ENCODE measurements around the gene DDX6. TPM values are rescaled to one million over a fixed set of nuclear protein-coding genes. Genes with fewer than 3 reads are reported as not detected.

DDX6 gene
- total RNA-seq, 1 experiment from 2014 or later = 151 TPM

GRCh38 chr11:118837868-118838267 is 46.9 kb upstream of the DDX6 start:
- no peaks in the 10 kb centered on the region for H3K9me3 Mint-ChIP-seq
- no peaks in the 10 kb centered on the region for H3K27me3 Mint-ChIP-seq (ENCODE audit: low read depth)
- no peak overlapping the region for H3K4me3 Mint-ChIP-seq
- TF ChIP-seq HMGXB4 (CRISPR knock-in tag; IDR thresholded peaks at IDR 0.05) (no peak), E2F4 (CRISPR knock-in tag; IDR thresholded peaks at IDR 0.05; ENCODE audit: borderline replicate concordance, low read depth) (no peak), ZNF138 (CRISPR knock-in tag; conservative IDR thresholded peaks at IDR 0.05) (no peak), GRHL2 (CRISPR knock-in tag; IDR thresholded peaks at IDR 0.05; ENCODE audit: insufficient replicate concordance, severe bottlenecking) (no peak), SMAD3 (CRISPR knock-in tag; IDR thresholded peaks at IDR 0.05; ENCODE audit: borderline replicate concordance) (no peak), MXD4 (CRISPR knock-in tag; IDR thresholded peaks at IDR 0.05; ENCODE audit: borderline replicate concordance) (no peak), JUN (CRISPR knock-in tag; IDR thresholded peaks at IDR 0.05) (no peak)
- peaks cover 2% of the 10 kb centered on the region; the same call in 1 of the 2 replicates for H3K4me1 Mint-ChIP-seq
- POLR2A ChIA-PET = no interaction called here
- H3K27ac Mint-ChIP-seq = no peak overlapping the region
- no peak for ATAC-seq
- DNase-seq (ENCODE audit: low spot score) = no peak
- no peaks in the 10 kb centered on the region for H3K36me3 Mint-ChIP-seq
- CTCF ChIA-PET = no interaction called here

- no peak for DNase-seq (ENCODE audit: low spot score)
- TF ChIP-seq ZNF396 (CRISPR knock-in tag; IDR thresholded peaks at IDR 0.05; ENCODE audit: borderline replicate concordance) (no peak), ETV6 (CRISPR knock-in tag; IDR thresholded peaks at IDR 0.05) (no peak), E2F4 (CRISPR knock-in tag; IDR thresholded peaks at IDR 0.05; ENCODE audit: borderline replicate concordance, low read depth) (no peak), RORB (CRISPR knock-in tag; IDR thresholded peaks at IDR 0.05) (no peak), EMX1 (CRISPR knock-in tag; IDR thresholded peaks at IDR 0.05) (no peak), AFF4 (CRISPR knock-in tag; IDR thresholded peaks at IDR 0.05; ENCODE audit: borderline replicate concordance) (no peak)
- H3K4me3 Mint-ChIP-seq = no peak overlapping the region
- peaks cover 2% of the 10 kb centered on the region; the same call in 1 of the 2 replicates for H3K4me1 Mint-ChIP-seq
- H3K27me3 Mint-ChIP-seq (ENCODE audit: low read depth) = no peaks in the 10 kb centered on the region
- ATAC-seq = no peak
- H3K9me3 Mint-ChIP-seq = no peaks in the 10 kb centered on the region
- no peaks in the 10 kb centered on the region for H3K36me3 Mint-ChIP-seq
- no peak overlapping the region for H3K27ac Mint-ChIP-seq
- CTCF ChIA-PET = interaction anchor here (1.2 kb wide), 1 partner anchor 44 kb away, joined by 3 read pairs; the partner anchor contains the start of gene DDX6
- POLR2A ChIA-PET = interaction anchor here (1.6 kb wide), 1 partner anchor 42 kb away, joined by 4 read pairs; no protein-coding TSS in a partner anchor
These were observed 43.6 kb upstream of the DDX6 start for GRCh38 chr11:118834427-118835028.

GRCh38 chr11:118827118-118827517 is 36.2 kb upstream of the DDX6 start:
- Mint-ChIP-seq H3K4me3 (no peak overlapping the region), H3K9me3 (no peaks in the 10 kb centered on the region), H3K27ac (no peak overlapping the region), H3K36me3 (no peaks in the 10 kb centered on the region), H3K27me3 (ENCODE audit: low read depth) (no peaks in the 10 kb centered on the region), H3K4me1 (no peaks in the 10 kb centered on the region)
- ChIA-PET CTCF (interaction anchor here (0.6 to 1.4 kb wide), 2 partner anchors 138 to 204 kb away, joined by 3 to 4 read pairs; no protein-coding TSS in a partner anchor), POLR2A (no interaction called here)
- no peak for ATAC-seq
- no peak for DNase-seq (ENCODE audit: low spot score)
- no peak for TF ChIP-seq GRHL2 (CRISPR knock-in tag; IDR thresholded peaks at IDR 0.05; ENCODE audit: insufficient replicate concordance, severe bottlenecking)
- no peak for TF ChIP-seq USF1 (CRISPR knock-in tag; IDR thresholded peaks at IDR 0.05)
- no peak for TF ChIP-seq ZNF317 (CRISPR knock-in tag; IDR thresholded peaks at IDR 0.05; ENCODE audit: borderline replicate concordance, low read depth)
- TF ChIP-seq PRRX2 (CRISPR knock-in tag; IDR thresholded peaks at IDR 0.05) = no peak
- no peak for TF ChIP-seq ATF3 (CRISPR knock-in tag; conservative IDR thresholded peaks at IDR 0.05)
- TF ChIP-seq NR3C1 (CRISPR knock-in tag; conservative IDR thresholded peaks at IDR 0.05; ENCODE audit: low read depth) = no peak
- no peak for TF ChIP-seq MYBL2 (CRISPR knock-in tag; IDR thresholded peaks at IDR 0.05)
- TF ChIP-seq ZMAT4 (CRISPR knock-in tag; IDR thresholded peaks at IDR 0.05) = no peak
- TF ChIP-seq FOXJ3 (CRISPR knock-in tag; IDR thresholded peaks at IDR 0.05; ENCODE audit: borderline replicate concordance) = no peak
- TF ChIP-seq E2F4 (CRISPR knock-in tag; IDR thresholded peaks at IDR 0.05; ENCODE audit: borderline replicate concordance, low read depth) = no peak
